NK-92 treated with Interleukin-12 subunit alpha and Interleukin-12 subunit beta, amount 100 ng/mL, for 24 hours (cell line): ENCODE measurements around the gene KIF21B.

Source experiments
- DNase-seq: peaks from one replicate; lab custom pipeline; 2025; lab: John Stamatoyannopoulos, UW

The KIF21B gene

GRCh38 chr1:201042779-201043461 lies 19.4 kb upstream of the KIF21B start:
- DNase-seq = peak; percentile 24

GRCh38 chr1:201041011-201041410 lies 17.5 kb upstream of the KIF21B start:
- DNase-seq = no peak

- DNase-seq = no peak
These were observed 16.4 kb upstream of the KIF21B start for GRCh38 chr1:201039876-201040275.

GRCh38 chr1:201039418-201039817 lies 15.9 kb upstream of the KIF21B start:
- no peak for DNase-seq

GRCh38 chr1:201038186-201038876 lies 14.8 kb upstream of the KIF21B start:
- DNase-seq = no peak

GRCh38 chr1:201036188-201036842 lies 12.8 kb upstream of the KIF21B start:
- DNase-seq = no peak

GRCh38 chr1:201034671-201035070 lies 11.2 kb upstream of the KIF21B start:
- no peak for DNase-seq

- DNase-seq = no peak
These were observed 8.9 kb upstream of the KIF21B start for GRCh38 chr1:201032408-201032807.

GRCh38 chr1:201028461-201028889 lies 5.0 kb upstream of the KIF21B start:
- DNase-seq = no peak

- no peak for DNase-seq
These were observed 3.3 kb upstream of the KIF21B start for GRCh38 chr1:201026836-201027235.

GRCh38 chr1:201026234-201026633 lies 2.7 kb upstream of the KIF21B start:
- no peak for DNase-seq

GRCh38 chr1:201025571-201026002 lies 2.1 kb upstream of the KIF21B start:
- DNase-seq = no peak

GRCh38 chr1:201024625-201024998 lies 1.1 kb upstream of the KIF21B start:
- no peak for DNase-seq

GRCh38 chr1:201023920-201024624 lies 558 bp upstream of the KIF21B start:
- DNase-seq = no peak

GRCh38 chr1:201022820-201023516 lies 546 bp downstream of the KIF21B start:
- peak; percentile 62 for DNase-seq

- no peak for DNase-seq
These were observed 1.1 kb downstream of the KIF21B start for GRCh38 chr1:201022493-201022819.

GRCh38 chr1:201021630-201022492 lies 1.7 kb downstream of the KIF21B start:
- peak; percentile 55 for DNase-seq

GRCh38 chr1:201020721-201021629 lies 2.5 kb downstream of the KIF21B start:
- DNase-seq = peak; percentile 63

GRCh38 chr1:201020040-201020591 lies 3.4 kb downstream of the KIF21B start:
- peak; percentile 74 for DNase-seq
